Keratinocyte (primary cell): ENCODE measurements around the gene ARID1B.

Source experiments
- CTCF ChIP-seq, 3 experiments: IDR thresholded peaks in 1 of 3; conservative IDR thresholded peaks in 1 of 3; optimal IDR thresholded peaks in 1 of 3; 2 replicates in 2 of 3; 3 replicates in 1 of 3; pipeline versions ENCODE3 to v1.5.1; 2011; ENCODE audit warnings: low read length in 3 of 3, mild to moderate bottlenecking in 3 of 3, moderate library complexity in 2 of 3, control low read depth in 1 of 3, inconsistent platforms in 1 of 3; ENCODE audit not compliant: insufficient read depth in 2 of 3; ENCODE audit errors: extremely low read depth in 1 of 3
- EZH2 ChIP-seq: IDR thresholded peaks from one replicate; pipeline ENCODE4 v1.6.1; 2012; ENCODE audit warnings: inconsistent platforms, mild to moderate bottlenecking, low read length, moderate library complexity

GRCh38 chr6:157242791-157243190 lies 465.6 kb downstream of the ARID1B start:
- TF ChIP-seq CTCF (optimal IDR thresholded peaks at IDR 0.05 in 1 of 3, IDR thresholded peaks at IDR 0.05 in 1 of 3, conservative IDR thresholded peaks at IDR 0.05 in 1 of 3; ENCODE audit: extremely low read depth in 1 of 3, insufficient read depth in 2 of 3, low read length in 3 of 3) = no peak
- TF ChIP-seq EZH2 = no peak
